A549 (cell line): ENCODE results near the gene UFSP1.

Source experiments
- EP300 ChIP-seq, 2 experiments: fragments of >200 bp; sonication (Bioruptor Twin); formaldehyde crosslinking; IDR thresholded peaks; 2 replicates in 1 of 2; 3 replicates in 1 of 2; pipeline ENCODE4 v1.6.1; 2016 to 2017
- HOXA7 ChIP-seq: fragments of 250-450 bp; sonication (Bioruptor Pico); IDR thresholded peaks from 2 replicates; pipeline ENCODE4 v1.5.0; 2020; ENCODE audit warnings: mild to moderate bottlenecking, moderate library complexity
- KDM5A ChIP-seq: fragments of 200-600 bp; sonication (generic); IDR thresholded peaks from 2 replicates; pipeline ENCODE4 v1.6.1; 2016; ENCODE audit warnings: antibody characterized with exemption, mild to moderate bottlenecking
- MAZ ChIP-seq: fragments of 150-350 bp; IDR thresholded peaks from 2 replicates; pipeline ENCODE4 v1.6.1; 2014; ENCODE audit warnings: antibody characterized with exemption, low read depth, low read length, borderline replicate concordance
- NR3C1 ChIP-seq: fragments of >200 bp; sonication (Bioruptor Twin); formaldehyde crosslinking; IDR thresholded peaks from 3 replicates; pipeline ENCODE4 v1.6.1; 2017
- TF ChIP-seq, protein P1 (sequence below): IDR thresholded peaks from 2 replicates; pipeline ENCODE4 v1.6.1; 2012
- TF ChIP-seq, protein P2 (sequence below): fragments of >200 bp; sonication (Bioruptor Twin); formaldehyde crosslinking; IDR thresholded peaks from 3 replicates; pipeline ENCODE4 v1.5.1; 2016

DNA sequence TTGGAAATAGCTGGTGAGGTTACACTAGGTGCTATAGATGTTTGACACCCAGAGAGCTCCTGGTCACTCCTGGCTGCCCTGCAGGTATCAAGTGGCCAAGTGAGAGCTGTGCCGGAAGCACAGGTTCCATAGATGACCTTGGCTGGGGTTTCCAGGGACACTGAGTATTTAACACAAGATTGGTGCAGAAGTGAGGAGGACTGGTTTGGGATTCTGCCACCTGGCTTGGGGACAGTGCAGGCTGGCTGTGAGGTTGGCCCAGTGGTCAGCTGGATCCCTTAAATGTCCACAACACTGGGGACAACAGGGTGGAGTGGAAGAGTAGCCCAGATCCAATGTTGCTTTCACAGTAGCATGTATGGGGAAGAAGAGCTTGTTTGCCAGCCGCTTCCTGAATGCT lies 11.5 kb upstream of the UFSP1 start:
- TF ChIP-seq HOXA7 (CRISPR knock-in tag), result no peak
- TF ChIP-seq, protein P1, sequence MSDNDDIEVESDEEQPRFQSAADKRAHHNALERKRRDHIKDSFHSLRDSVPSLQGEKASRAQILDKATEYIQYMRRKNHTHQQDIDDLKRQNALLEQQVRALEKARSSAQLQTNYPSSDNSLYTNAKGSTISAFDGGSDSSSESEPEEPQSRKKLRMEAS, result no peak
- no peak for TF ChIP-seq KDM5A
- TF ChIP-seq, protein P2, sequence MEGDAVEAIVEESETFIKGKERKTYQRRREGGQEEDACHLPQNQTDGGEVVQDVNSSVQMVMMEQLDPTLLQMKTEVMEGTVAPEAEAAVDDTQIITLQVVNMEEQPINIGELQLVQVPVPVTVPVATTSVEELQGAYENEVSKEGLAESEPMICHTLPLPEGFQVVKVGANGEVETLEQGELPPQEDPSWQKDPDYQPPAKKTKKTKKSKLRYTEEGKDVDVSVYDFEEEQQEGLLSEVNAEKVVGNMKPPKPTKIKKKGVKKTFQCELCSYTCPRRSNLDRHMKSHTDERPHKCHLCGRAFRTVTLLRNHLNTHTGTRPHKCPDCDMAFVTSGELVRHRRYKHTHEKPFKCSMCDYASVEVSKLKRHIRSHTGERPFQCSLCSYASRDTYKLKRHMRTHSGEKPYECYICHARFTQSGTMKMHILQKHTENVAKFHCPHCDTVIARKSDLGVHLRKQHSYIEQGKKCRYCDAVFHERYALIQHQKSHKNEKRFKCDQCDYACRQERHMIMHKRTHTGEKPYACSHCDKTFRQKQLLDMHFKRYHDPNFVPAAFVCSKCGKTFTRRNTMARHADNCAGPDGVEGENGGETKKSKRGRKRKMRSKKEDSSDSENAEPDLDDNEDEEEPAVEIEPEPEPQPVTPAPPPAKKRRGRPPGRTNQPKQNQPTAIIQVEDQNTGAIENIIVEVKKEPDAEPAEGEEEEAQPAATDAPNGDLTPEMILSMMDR, result no peak
- no peak for TF ChIP-seq MAZ
- no peak for TF ChIP-seq NR3C1
- TF ChIP-seq EP300 (IDR thresholded peaks at IDR 0.05), result no peak
